ENCODE measurements around the gene AFG3L2. TPM values are rescaled to one million over a fixed set of nuclear protein-coding genes. Genes with fewer than 3 reads are reported as not detected.

AFG3L2 gene
- total RNA-seq, 1 experiment from 2014 or later: 66.7 TPM

- Histone ChIP-seq H3K9ac (ENCODE audit: low read length) (no peak overlapping the region), H2AFZ (ENCODE audit: low read depth, low read length, poor library complexity, severe bottlenecking) (no peak overlapping the region), H3K4me1 (ENCODE audit: control insufficient read depth in 1 of 2, insufficient read depth in 2 of 2, low read length in 2 of 2) (peaks cover 0 to 14% of the 10 kb centered on the region in 2 experiments; a peak in 1 of 4 replicates), H3K4me3 (replicated peaks in 1 of 2; ENCODE audit: low read depth in 1 of 2, low read length in 2 of 2) (no peak overlapping the region), H3K27ac (ENCODE audit: low read depth, low read length) (no peak overlapping the region), H3K9me3 (ENCODE audit: control insufficient read depth in 1 of 2, insufficient read depth in 1 of 2, low read depth in 1 of 2, low read length in 2 of 2) (no peaks in the 10 kb centered on the region), H3K27me3 (ENCODE audit: insufficient read depth, low read length) (no peaks in the 10 kb centered on the region), H4K20me1 (ENCODE audit: insufficient read depth) (no peaks in the 10 kb centered on the region), H3K36me3 (ENCODE audit: control insufficient read depth in 1 of 2, insufficient read depth in 2 of 2, low read length in 2 of 2) (no peaks in the 10 kb centered on the region), H3K4me2 (ENCODE audit: low read length) (0 out of 2 replicates have a peak overlapping the region, but pooled peaks have one; percentile 4), H3K79me2 (ENCODE audit: insufficient read depth, low read length) (no peaks in the 10 kb centered on the region), H3K9me2 (ENCODE audit: insufficient read depth) (no peaks in the 10 kb centered on the region)
- ChIA-PET RAD21 (ENCODE audit: low non-redundant PET in 1 of 2, low total read pairs in 2 of 2, uncharacterized antibody in 2 of 2, unreplicated experiment in 2 of 2) (interaction anchor here in 1 of 2 experiments (0.7 kb wide), 1 partner anchor 653 kb away, joined by 4 read pairs; no protein-coding TSS in a partner anchor), CTCF (interaction anchor here (1.0 to 1.2 kb wide), 2 partner anchors 23 to 32 kb away, joined by 3 read pairs; no protein-coding TSS in a partner anchor), POLR2A (interaction anchor here (1.2 kb wide), 1 partner anchor 12 kb away, joined by 3 read pairs; no protein-coding TSS in a partner anchor)
- BruUV-seq (replicated peaks): no TSS peak
- ATAC-seq (no peak), DNase-seq (ENCODE audit: low read depth, low spot score) (no peak)
- TF ChIP-seq SP1 (IDR thresholded peaks at IDR 0.05; ENCODE audit: low read depth): no peak
- TF ChIP-seq EZH2 (IDR thresholded peaks at IDR 0.05): no peak
- no peak for TF ChIP-seq JUND (IDR thresholded peaks at IDR 0.05)
- TF ChIP-seq, protein P1, sequence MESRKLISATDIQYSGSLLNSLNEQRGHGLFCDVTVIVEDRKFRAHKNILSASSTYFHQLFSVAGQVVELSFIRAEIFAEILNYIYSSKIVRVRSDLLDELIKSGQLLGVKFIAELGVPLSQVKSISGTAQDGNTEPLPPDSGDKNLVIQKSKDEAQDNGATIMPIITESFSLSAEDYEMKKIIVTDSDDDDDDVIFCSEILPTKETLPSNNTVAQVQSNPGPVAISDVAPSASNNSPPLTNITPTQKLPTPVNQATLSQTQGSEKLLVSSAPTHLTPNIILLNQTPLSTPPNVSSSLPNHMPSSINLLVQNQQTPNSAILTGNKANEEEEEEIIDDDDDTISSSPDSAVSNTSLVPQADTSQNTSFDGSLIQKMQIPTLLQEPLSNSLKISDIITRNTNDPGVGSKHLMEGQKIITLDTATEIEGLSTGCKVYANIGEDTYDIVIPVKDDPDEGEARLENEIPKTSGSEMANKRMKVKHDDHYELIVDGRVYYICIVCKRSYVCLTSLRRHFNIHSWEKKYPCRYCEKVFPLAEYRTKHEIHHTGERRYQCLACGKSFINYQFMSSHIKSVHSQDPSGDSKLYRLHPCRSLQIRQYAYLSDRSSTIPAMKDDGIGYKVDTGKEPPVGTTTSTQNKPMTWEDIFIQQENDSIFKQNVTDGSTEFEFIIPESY (IDR thresholded peaks at IDR 0.05; ENCODE audit: extremely low read depth, insufficient replicate concordance, low read length): no peak
- intact Hi-C loops (cut with micrococcal nuclease): no loop called here
These were observed 81.5 kb downstream of the AFG3L2 start for GRCh38 chr18:12295389-12296086.

DNA sequence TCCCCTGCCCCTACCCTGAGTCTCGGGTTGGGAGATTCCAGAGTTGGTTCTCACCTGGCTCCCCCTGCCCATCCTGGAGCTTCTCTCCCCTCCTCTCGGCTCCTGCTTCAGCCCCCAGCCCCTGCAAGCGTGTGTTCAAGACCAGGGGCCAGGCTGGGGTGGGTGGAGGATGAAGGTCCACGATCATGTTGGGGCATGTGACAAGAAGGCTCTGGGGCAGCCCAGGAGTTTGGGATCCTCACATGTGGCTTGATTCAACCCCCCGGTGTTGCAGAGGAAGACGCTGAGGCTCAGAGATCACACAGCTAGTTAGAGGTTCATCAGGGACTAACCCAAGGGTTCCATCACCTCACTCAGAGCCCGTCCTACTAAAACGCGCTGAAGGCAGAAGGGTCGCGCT, 83.2 kb downstream of the AFG3L2 start:
- H3K4me2 ChIP-seq (ENCODE audit: low read length): no peak overlapping the region

More for the DNA sequence above, 83.2 kb downstream of the AFG3L2 start:
- ChIA-PET POLR2A (no interaction called here), CTCF (no interaction called here), RAD21 (ENCODE audit: low non-redundant PET in 1 of 2, low total read pairs in 2 of 2, uncharacterized antibody in 2 of 2, unreplicated experiment in 2 of 2) (no interaction called here)
- H3K9ac ChIP-seq (ENCODE audit: low read length): no peak overlapping the region
- no peaks in the 10 kb centered on the region for H3K79me2 ChIP-seq (ENCODE audit: insufficient read depth, low read length)
- no peaks in the 10 kb centered on the region for H3K27me3 ChIP-seq (ENCODE audit: insufficient read depth, low read length)
- DNase-seq (ENCODE audit: low read depth, low spot score): no peak
- H3K9me2 ChIP-seq (ENCODE audit: insufficient read depth): no peaks in the 10 kb centered on the region
- TF ChIP-seq SP1 (IDR thresholded peaks at IDR 0.05; ENCODE audit: low read depth): no peak
- no peak for TF ChIP-seq CTCF (IDR thresholded peaks at IDR 0.05 in 2 of 3, conservative IDR thresholded peaks at IDR 0.05 in 1 of 3; ENCODE audit: borderline replicate concordance in 1 of 3, insufficient read depth in 1 of 3, low read depth in 2 of 3, low read length in 2 of 3)
- no peak for TF ChIP-seq ZFX (IDR thresholded peaks at IDR 0.05)
- no TSS peak for BruUV-seq (replicated peaks)
- H3K9me3 ChIP-seq (ENCODE audit: control insufficient read depth in 1 of 2, insufficient read depth in 1 of 2, low read depth in 1 of 2, low read length in 2 of 2): no peaks in the 10 kb centered on the region
- no peak overlapping the region for H3K27ac ChIP-seq (ENCODE audit: low read depth, low read length)
- H2AFZ ChIP-seq (ENCODE audit: low read depth, low read length, poor library complexity, severe bottlenecking): no peak overlapping the region
- intact Hi-C loops (cut with micrococcal nuclease): no loop called here
- no peak overlapping the region for H3K4me3 ChIP-seq (replicated peaks in 1 of 2; ENCODE audit: low read depth in 1 of 2, low read length in 2 of 2)
- peaks cover 1 to 17% of the 10 kb centered on the region in 2 experiments for H3K4me1 ChIP-seq (ENCODE audit: control insufficient read depth in 1 of 2, insufficient read depth in 2 of 2, low read length in 2 of 2)
- H3K36me3 ChIP-seq (ENCODE audit: control insufficient read depth in 1 of 2, insufficient read depth in 2 of 2, low read length in 2 of 2): no peaks in the 10 kb centered on the region
- no peaks in the 10 kb centered on the region for H4K20me1 ChIP-seq (ENCODE audit: insufficient read depth)
- ATAC-seq: no peak

Measured in HCT116 (cell line).